Measurements from ENCODE around the gene IQCB1. TPM values are rescaled to one million over a fixed set of nuclear protein-coding genes. Genes with fewer than 3 reads are reported as not detected.

The IQCB1 gene
- total RNA-seq: 10 to 100 TPM; 13.1 to 14.0 TPM
- polyA plus RNA-seq: 1 to 10 TPM; 2.8 to 5.7 TPM

GRCh38 chr3:121834671-121835464 is at the start of gene IQCB1, which contains the start of gene EAF2:
Gene IQCB1 (minus strand): TSS chr3:121835060. CDS start chr3:121828960, 6,100 bp downstream.
Gene EAF2 (plus strand): TSS chr3:121835209. CDS start chr3:121835286, 77 bp downstream.
- Histone ChIP-seq H3K36me3 (ENCODE audit: control insufficient read depth in 4 of 4, insufficient read depth in 3 of 4, low read depth in 1 of 4, low read length in 3 of 4) (peaks cover 0 to 5% (median 0%) of the 10 kb centered on the region in 4 donors), H3K9me3 (ENCODE audit: control insufficient read depth in 4 of 4, low read length in 3 of 4) (no peaks in the 10 kb centered on the region), H3K4me1 (ENCODE audit: control insufficient read depth in 4 of 4, insufficient read depth in 4 of 4, low read length in 3 of 4) (peaks cover 0 to 16% (median 3%) of the 10 kb centered on the region in 4 donors), H3K9ac (ENCODE audit: low read depth in 1 of 2, low read length in 2 of 2) (peak within 1 kb of the TSS; percentile 70 to 92), H3K27me3 (ENCODE audit: control insufficient read depth in 4 of 4, insufficient read depth in 4 of 4, low read length in 3 of 4) (no peaks in the 10 kb centered on the region), H3K27ac (ENCODE audit: low read depth in 1 of 2, low read length in 2 of 2) (peak within 1 kb of the TSS; percentile 57 to 70), H3K4me3 (ENCODE audit: low read depth in 1 of 3, low read length in 3 of 3) (peak within 1 kb of the TSS; percentile 80 to 97 (median 96))
- TF ChIP-seq YY1 (IDR thresholded peaks at IDR 0.05) (peak; percentile 41), RXRA (IDR thresholded peaks at IDR 0.05) (no peak), GABPA (IDR thresholded peaks at IDR 0.05 in 1 of 2, conservative IDR thresholded peaks at IDR 0.05 in 1 of 2) (peak in 1 of 2 donors; percentile 66), HNF4G (IDR thresholded peaks at IDR 0.05) (no peak), MAX (IDR thresholded peaks at IDR 0.05) (peak; percentile 77), HNF4A (conservative IDR thresholded peaks at IDR 0.05) (no peak), SP1 (IDR thresholded peaks at IDR 0.05) (peak; percentile 69), JUND (IDR thresholded peaks at IDR 0.05) (no peak), EGR1 (IDR thresholded peaks at IDR 0.05; ENCODE audit: low read depth in 2 of 2) (no peak), FOXA2 (IDR thresholded peaks at IDR 0.05) (no peak), RAD21 (IDR thresholded peaks at IDR 0.05) (peak; percentile 22 to 42), REST (IDR thresholded peaks at IDR 0.05) (peak; percentile 85), ZBTB33 (IDR thresholded peaks at IDR 0.05) (no peak), NR2F2 (IDR thresholded peaks at IDR 0.05) (peak; percentile 24), FOXA1 (IDR thresholded peaks at IDR 0.05) (no peak), CTCF (IDR thresholded peaks at IDR 0.05; ENCODE audit: low read depth, low read length, missing input control) (no peak), ATF3 (IDR thresholded peaks at IDR 0.05) (no peak), TAF1 (conservative IDR thresholded peaks at IDR 0.05) (peak; percentile 88)
- peak; percentile 97 for DNase-seq (ENCODE audit: low spot score)
- under 1% methylated on average over 54 of the region's 54 CpGs for WGBS
